RPMI8226 (cell line): ENCODE results near the gene FAM210B.
"Not testable (repeated sequence)": the region's sequence is repeated elsewhere in the genome, so short reads cannot be mapped to it uniquely, and the experiment has no call there.

Experiments
- DNase-seq: peaks from one replicate; pipeline ENCODE4 v3.0.0-alpha.2; 2015

Gene FAM210B

DNA sequence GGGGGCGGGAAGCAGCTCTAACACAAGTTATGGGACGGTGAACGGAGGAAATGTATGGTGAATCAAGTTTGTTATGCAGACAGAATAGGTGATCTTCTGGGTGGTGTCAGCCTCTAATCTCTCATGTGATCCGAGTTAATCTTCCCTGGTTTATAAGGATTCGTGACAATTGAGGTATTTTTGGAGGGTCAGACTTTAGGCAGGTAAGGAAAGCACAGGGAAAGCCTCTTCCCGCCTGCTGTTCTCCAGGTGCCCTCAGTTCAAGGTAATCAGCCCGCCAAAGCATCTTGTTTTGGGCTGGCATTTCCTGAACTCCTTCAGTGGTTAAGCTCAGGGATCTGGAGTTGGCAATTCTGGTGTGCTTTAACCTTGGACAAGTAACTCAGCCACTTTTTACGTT is 34.9 kb downstream of the FAM210B start:
- DNase-seq, result no peak

DNA sequence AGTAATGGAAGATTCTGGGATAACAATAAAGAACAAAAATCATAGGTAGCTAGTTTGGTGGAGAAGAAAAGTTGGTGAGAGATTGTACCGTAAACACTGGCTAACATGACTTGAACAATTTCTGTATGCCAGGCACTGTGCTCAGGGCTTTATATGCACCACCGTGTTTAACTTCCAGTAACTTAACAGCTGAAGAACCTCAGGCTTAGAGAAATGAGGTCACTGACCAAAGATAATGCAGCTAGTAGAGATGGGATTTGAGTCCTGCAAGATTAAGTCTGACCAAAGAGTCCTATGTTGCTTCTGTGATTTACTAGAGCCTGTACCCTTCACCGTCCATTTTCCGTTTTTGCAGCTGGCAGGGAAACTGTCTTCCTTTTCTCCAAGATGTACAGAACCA is 36.4 kb downstream of the FAM210B start:
- DNase-seq, result no peak

- DNase-seq, result peak; percentile 71
Measured at GRCh38 chr20:56400001-56400640, 41.3 kb downstream of the FAM210B start.

DNA sequence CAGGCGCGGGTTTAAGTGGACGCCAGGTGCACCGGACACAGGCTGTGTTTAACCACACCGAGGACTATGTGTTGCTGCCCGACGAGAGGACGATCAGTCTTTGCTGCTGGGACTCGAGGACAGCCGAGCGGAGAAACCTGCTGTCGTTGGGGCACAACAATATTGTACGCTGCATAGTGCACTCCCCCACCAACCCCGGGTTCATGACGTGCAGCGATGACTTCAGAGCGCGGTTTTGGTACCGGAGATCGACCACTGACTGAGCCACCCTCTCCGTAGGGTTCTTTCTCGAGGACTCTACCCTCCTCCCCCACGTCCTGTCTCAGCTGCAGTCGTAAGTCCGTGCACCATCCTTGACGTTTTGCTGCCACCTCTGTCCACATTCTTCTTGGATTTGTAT is 44.7 kb downstream of the FAM210B start:
- DNase-seq, result no peak

- not testable (repeated sequence) for DNase-seq
Measured at GRCh38 chr20:56405356-56405755, 46.6 kb downstream of the FAM210B start.

GRCh38 chr20:56406910-56407309 is 48.1 kb downstream of the FAM210B start:
- no peak for DNase-seq

- DNase-seq, result no peak
Measured at GRCh38 chr20:56409521-56409920, 50.7 kb downstream of the FAM210B start.

GRCh38 chr20:56409956-56410355 is 51.2 kb downstream of the FAM210B start:
- DNase-seq, result no peak

DNA sequence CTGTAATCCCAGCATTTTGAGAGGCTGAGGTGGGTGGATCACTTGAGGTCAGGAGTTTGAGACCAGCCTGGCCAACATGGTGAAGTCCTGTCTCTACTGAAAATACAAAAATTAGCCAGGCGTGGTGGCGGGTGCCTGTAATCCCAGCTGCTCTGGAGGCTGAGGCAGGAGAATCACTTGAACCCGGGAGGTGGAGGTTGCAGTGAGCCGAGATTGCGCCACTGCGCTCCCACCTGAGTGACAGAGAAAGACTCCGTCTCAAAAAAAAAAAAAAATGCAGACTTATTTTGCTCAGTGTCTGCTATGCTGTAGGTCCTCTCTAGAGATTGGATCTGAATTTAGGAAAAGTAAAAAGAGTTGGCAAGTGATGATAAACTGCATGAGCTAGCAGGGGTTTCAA is 52.5 kb downstream of the FAM210B start:
- not testable (repeated sequence) for DNase-seq

GRCh38 chr20:56411759-56412472 is 53.1 kb downstream of the FAM210B start, which contains the start of gene CASS4:
TSS of gene CASS4 (plus strand) at chr20:56412260. CDS start at chr20:56412459, 199 bp downstream.
- DNase-seq, result no peak

GRCh38 chr20:56412473-56412790 is 53.7 kb downstream of the FAM210B start:
- no peak for DNase-seq

DNA sequence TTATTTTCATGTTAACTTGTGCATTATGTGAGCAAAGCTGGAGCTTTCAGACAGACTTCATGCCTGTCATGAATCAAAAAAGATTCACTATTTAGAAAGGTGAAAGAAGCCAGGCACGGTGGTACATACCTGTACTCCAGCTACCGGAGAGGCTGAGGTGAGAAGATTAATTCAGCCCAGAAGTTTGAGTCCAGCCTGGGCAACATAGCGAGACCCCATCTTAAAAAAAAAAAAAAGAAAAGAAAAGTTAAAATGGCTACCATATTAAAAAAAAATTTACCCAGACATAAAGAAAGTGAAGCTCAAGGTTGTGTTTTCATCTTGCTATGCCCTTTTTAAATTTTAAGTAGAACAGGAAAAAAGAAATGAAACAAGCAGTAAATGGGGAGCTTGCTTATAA is 54.2 kb downstream of the FAM210B start:
- no peak for DNase-seq

DNA sequence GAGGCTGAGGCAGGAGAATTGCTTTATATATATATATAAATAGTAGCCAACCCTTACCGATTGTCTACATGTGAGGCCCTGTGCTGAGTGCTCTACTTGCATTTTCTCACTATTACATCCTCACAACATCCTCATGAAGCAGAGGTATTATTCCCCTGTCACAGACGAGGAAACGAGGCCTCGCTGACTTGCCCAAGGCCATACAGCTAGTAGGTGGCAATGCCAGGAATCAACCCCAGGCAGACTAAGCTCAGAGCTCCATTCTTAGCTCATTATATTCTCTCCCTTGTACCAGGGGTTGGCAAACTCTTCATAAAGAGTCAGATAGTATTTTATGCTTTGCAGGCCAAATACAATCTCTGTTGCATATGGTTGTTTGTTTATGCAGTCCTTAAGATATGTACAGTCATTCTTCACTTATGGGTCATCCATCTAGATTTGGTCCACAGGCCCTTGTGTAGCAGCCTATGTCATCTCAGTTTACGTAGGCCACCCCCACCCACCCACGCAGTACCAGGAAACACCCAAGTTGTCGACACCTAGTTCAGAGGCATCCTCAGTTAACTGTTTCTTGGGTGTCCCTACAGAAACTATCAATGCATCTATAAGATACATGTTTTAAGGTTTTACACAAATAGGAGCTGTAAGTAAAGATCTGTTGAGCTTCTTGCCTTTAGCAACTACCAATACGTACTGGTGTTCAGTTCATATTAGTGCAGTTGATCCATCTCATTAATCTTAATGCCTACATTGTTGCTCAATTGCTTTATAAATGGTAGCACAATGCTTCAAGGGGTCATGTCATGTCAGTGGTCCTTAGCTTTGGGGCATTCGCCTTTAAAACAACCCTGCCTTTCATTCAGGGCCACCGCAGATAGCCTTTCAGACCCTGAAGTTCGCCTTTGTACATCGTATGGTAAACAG is 56.3 kb downstream of the FAM210B start:
- no peak for DNase-seq

DNA sequence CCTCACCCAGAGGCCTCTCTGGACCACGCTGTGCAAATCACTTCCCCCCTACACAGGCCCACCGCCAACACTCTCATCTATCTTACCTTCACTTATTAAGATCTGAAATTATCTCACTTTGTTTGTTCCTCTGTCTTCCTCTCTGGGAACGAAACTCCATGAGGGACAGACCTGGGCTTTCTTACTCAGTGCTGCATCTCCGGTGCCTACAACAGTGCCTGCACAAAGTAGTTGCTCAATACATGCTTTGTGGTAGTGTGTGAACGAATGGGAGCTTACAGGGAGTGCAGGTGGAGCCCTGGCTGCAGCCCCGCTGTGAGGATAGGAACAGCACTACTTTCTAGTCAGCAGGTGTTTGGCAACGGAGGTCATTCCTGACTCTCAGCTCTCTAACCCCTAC is 58.6 kb downstream of the FAM210B start:
- DNase-seq, result no peak

- DNase-seq, result no peak
Measured at GRCh38 chr20:56417911-56418310, 59.1 kb downstream of the FAM210B start.
